Ovary (tissue), 3 donors: ENCODE measurements around the gene TFDP1.

Experiments used
- EP300 ChIP-seq: sonication (generic); formaldehyde crosslinking; IDR thresholded peaks from one replicate; pipeline ENCODE4 v1.6.1; 2017; ENCODE audit warnings: antibody characterized with exemption
- POLR2A ChIP-seq: fragments of 450-650 bp; IDR thresholded peaks from one replicate; pipeline ENCODE4 v1.6.1; 2017; ENCODE audit warnings: antibody characterized with exemption, mild to moderate bottlenecking, moderate library complexity
- TF ChIP-seq, protein P1 (sequence below), 3 donors: fragments of 450-650 bp in 2 of 3; fragments of 200-600 bp in 1 of 3; IDR thresholded peaks; one replicate each; pipeline versions ENCODE4 v1.5.1 to v1.8.0; 2016 to 2022; ENCODE audit warnings: antibody characterized with exemption in 3 of 3, mild to moderate bottlenecking in 1 of 3
- donor health status: DM: no; HTN: no; CAD: no.

DNA sequence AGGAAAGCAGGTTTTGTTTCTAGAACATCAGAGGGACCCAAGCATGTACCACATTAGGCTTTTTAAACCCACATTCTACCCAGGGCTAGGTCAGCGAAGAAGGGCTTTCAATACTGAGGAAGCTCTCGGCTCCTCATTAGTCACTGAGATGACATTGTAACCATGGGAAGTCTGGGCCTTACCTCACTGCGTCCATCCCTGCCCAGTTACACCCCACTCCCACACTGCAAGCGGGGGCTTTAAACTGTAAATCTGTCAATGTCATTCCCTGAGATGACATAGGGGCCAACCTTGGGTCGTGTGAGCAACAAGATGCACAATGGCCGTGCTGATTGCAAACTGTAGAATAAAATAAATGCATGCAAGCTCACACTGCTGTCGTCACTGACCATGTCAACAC lies 21.7 kb upstream of the TFDP1 start:
- TF ChIP-seq, protein P1, sequence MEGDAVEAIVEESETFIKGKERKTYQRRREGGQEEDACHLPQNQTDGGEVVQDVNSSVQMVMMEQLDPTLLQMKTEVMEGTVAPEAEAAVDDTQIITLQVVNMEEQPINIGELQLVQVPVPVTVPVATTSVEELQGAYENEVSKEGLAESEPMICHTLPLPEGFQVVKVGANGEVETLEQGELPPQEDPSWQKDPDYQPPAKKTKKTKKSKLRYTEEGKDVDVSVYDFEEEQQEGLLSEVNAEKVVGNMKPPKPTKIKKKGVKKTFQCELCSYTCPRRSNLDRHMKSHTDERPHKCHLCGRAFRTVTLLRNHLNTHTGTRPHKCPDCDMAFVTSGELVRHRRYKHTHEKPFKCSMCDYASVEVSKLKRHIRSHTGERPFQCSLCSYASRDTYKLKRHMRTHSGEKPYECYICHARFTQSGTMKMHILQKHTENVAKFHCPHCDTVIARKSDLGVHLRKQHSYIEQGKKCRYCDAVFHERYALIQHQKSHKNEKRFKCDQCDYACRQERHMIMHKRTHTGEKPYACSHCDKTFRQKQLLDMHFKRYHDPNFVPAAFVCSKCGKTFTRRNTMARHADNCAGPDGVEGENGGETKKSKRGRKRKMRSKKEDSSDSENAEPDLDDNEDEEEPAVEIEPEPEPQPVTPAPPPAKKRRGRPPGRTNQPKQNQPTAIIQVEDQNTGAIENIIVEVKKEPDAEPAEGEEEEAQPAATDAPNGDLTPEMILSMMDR (IDR thresholded peaks at IDR 0.05), result no peak
- TF ChIP-seq POLR2A (no peak), EP300 (no peak)
